Measurements from ENCODE around the gene ZSWIM5. TPM values are rescaled to one million over a fixed set of nuclear protein-coding genes. Genes with fewer than 3 reads are reported as not detected.

The ZSWIM5 gene
- total RNA-seq, 1 donor from 2014 or later: 0.23 TPM

- H3K4me3 ChIP-seq (ENCODE audit: low read depth, low read length): no peak overlapping the region
- TF ChIP-seq CTCF (conservative IDR thresholded peaks at IDR 0.05; ENCODE audit: low read depth, low read length): no peak
- no peak for DNase-seq (ENCODE audit: low read depth)
These were observed 50.4 kb downstream of the ZSWIM5 start for GRCh38 chr1:45155957-45156356.

DNA sequence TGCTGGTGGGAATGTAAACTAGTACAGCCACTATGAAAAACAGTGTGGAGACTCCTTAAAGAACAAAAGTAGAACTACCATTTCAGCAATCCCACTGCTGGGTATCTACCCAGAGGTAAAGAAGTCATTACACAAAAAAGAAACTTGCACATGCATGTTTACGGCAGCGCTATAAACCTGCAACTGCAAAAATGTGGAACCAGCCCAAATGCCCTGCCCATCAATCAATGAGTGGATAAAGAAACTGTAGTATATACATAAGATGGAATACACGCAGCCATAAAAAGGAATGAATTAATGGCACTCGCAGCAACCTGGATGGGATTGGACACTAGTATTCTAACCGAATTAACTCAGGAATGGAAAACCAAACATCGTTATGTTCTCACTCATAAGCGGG lies 51.0 kb downstream of the ZSWIM5 start:
- no peak for DNase-seq (ENCODE audit: low read depth)
- H3K4me3 ChIP-seq (ENCODE audit: low read depth, low read length): no peak overlapping the region
- no peak for TF ChIP-seq CTCF (conservative IDR thresholded peaks at IDR 0.05; ENCODE audit: low read depth, low read length)

DNA sequence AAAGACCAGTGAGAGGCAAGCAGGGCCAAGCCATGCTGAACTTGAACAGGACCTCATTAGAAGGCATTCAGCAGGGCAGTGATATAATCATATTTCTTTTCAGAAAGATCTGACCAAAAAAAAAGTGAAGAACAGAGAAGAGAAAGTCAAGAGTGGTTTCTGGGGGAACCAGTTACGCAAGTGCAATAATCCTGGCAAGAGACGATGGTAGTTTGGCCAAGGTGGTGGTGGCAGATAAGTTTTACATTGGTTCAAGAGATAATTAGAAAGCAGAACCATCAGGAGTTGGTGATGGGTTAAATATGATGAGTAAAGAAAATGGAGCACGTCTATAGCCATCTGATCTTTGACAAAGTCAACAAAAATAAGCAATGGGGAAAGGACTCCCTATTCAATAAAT lies 54.3 kb downstream of the ZSWIM5 start:
- no peak for TF ChIP-seq CTCF (conservative IDR thresholded peaks at IDR 0.05; ENCODE audit: low read depth, low read length)
- DNase-seq (ENCODE audit: low read depth): no peak
- no peak overlapping the region for H3K4me3 ChIP-seq (ENCODE audit: low read depth, low read length)

DNA sequence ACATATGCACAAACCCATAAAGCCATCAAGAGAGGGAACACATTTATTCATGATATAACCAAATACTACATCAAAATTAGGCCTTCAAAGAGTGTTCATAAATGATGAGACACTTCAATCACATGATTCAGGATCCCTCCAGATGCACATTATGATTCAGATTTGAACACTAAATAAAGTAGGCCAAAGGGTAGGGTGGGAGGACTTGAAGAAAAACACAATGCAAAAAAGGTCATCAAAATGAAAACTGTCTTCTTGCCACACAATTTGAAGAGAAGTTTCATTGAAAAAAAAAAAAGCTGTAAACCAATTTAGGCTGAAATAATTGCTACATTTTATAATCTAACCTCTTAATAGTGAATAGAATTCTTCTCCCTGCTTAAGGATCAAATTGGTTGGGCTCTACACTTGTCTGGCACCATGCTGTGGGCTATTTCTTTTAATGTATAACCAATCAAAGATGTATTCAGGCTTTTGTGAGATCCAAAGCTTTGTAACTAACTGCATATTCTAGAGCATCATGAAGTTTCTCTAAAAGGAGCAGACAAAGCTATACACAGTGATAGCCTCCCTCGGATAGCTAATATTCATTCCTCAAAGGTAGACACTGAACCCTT lies 58.1 kb downstream of the ZSWIM5 start:
- no peak for TF ChIP-seq CTCF (conservative IDR thresholded peaks at IDR 0.05; ENCODE audit: low read depth, low read length)

GRCh38 chr1:45146833-45147232 lies 59.6 kb downstream of the ZSWIM5 start:
- H3K4me3 ChIP-seq (ENCODE audit: low read depth, low read length): no peak overlapping the region
- no peak for DNase-seq (ENCODE audit: low read depth)
- no peak for TF ChIP-seq CTCF (conservative IDR thresholded peaks at IDR 0.05; ENCODE audit: low read depth, low read length)

More for the DNA sequence above, 58.1 kb downstream of the ZSWIM5 start:
- no peak overlapping the region for H3K4me3 ChIP-seq (ENCODE audit: low read depth, low read length)
- DNase-seq (ENCODE audit: low read depth): no peak

GRCh38 chr1:45141247-45142003 lies 65.0 kb downstream of the ZSWIM5 start:
- TF ChIP-seq CTCF (conservative IDR thresholded peaks at IDR 0.05; ENCODE audit: low read depth, low read length): no peak
- DNase-seq (ENCODE audit: low read depth): no peak
- H3K4me3 ChIP-seq (ENCODE audit: low read depth, low read length): no peak overlapping the region

DNA sequence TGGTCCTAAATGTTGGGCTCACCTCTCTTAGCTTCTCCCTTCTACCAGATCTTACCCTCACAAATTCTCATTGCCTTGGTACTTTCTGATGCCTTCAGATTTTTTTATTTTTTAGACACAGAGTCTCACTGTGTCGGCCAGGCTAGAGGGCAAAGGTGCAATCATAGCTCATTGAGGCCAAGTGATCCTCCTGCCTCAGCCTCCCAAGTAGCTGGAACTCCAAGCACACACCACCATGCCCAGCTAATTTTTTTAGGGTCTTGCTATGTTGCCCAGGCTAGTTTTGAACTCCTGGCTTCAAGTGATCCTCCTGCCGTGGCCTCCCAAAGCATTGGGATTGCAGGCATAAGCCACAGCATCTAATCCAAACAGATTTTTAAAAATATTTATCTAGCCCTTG lies 69.4 kb downstream of the ZSWIM5 start:
- TF ChIP-seq CTCF (conservative IDR thresholded peaks at IDR 0.05; ENCODE audit: low read depth, low read length): no peak
- DNase-seq (ENCODE audit: low read depth): no peak
- H3K4me3 ChIP-seq (ENCODE audit: low read depth, low read length): no peak overlapping the region
